RWPE1 (cell line): Measurements from ENCODE around the gene BNIPL.

Experiments
- CTCF ChIA-PET: fragments of 350-600 bp; sonication (Branson Sonifier 250); formaldehyde crosslinking; extraction: SDS; loops from one replicate; lab custom pipeline; 2021; lab: Yijun Ruan, JAX
- POLR2A ChIA-PET: fragments of 400-600 bp; formaldehyde crosslinking; extraction: SDS; loops from one replicate; lab custom pipeline; 2020; ENCODE audit warnings: antibody characterized with exemption; ENCODE audit not compliant: low non-redundant PET; lab: Yijun Ruan, JAX
- DNase-seq: peaks from one replicate; pipeline ENCODE4 v3.0.0; 2012; ENCODE audit warnings: low spot score
- H3K27ac ChIP-seq: fragments of 450-650 bp; 2 replicates; pipeline ENCODE4 v1.5.1; 2017
- TF ChIP-seq, protein P1 (sequence below): fragments of 450-650 bp; conservative IDR thresholded peaks from 2 replicates; pipeline ENCODE4 v1.5.1; 2017; ENCODE audit warnings: low read depth, mild to moderate bottlenecking

BNIPL gene

DNA sequence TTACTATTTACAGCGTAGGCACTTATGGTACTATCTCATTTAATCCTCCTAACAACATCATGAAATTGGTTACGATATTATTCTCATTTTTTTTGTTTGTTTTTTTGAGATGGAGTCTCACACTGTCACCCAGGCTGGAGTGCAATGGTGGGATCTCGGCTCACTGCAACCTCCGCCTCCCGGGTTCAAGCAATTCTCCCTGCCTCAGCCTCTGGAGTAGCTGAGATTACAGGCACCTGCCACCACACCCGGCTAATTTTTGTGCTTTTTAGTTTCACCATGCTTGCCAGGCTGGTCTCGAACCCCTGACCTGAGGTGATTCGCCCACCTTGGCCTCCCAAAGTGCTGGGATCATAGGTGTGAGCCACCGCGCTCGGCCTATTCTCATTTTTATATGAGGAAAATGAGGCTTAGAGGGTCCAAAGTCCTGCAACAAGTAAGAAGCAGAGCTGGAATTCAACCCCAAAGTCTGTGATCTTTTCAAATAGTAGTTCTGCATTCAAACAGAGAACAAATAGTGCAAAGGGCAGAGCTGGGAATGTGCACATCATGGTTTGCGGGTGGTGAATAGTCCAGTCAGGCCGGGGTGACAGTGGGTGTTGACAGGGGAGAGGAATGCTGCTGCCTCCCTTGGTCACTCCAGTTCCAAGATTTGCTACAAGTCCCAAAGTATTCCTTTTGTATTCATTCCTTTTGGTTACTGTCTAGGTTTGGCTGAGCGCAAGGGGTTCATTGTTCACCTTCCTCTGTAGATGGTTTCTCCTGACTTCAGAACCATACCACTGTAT, 23.5 kb upstream of the BNIPL start:
- DNase-seq: no peak
- ChIA-PET POLR2A (no interaction called here), CTCF (interaction anchor here (0.6 to 0.9 kb wide), 2 partner anchors 11 to 17 kb away, joined by 4 read pairs; no protein-coding TSS in a partner anchor)
- TF ChIP-seq, protein P1, sequence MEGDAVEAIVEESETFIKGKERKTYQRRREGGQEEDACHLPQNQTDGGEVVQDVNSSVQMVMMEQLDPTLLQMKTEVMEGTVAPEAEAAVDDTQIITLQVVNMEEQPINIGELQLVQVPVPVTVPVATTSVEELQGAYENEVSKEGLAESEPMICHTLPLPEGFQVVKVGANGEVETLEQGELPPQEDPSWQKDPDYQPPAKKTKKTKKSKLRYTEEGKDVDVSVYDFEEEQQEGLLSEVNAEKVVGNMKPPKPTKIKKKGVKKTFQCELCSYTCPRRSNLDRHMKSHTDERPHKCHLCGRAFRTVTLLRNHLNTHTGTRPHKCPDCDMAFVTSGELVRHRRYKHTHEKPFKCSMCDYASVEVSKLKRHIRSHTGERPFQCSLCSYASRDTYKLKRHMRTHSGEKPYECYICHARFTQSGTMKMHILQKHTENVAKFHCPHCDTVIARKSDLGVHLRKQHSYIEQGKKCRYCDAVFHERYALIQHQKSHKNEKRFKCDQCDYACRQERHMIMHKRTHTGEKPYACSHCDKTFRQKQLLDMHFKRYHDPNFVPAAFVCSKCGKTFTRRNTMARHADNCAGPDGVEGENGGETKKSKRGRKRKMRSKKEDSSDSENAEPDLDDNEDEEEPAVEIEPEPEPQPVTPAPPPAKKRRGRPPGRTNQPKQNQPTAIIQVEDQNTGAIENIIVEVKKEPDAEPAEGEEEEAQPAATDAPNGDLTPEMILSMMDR: no peak
- no peak overlapping the region for H3K27ac ChIP-seq

DNA sequence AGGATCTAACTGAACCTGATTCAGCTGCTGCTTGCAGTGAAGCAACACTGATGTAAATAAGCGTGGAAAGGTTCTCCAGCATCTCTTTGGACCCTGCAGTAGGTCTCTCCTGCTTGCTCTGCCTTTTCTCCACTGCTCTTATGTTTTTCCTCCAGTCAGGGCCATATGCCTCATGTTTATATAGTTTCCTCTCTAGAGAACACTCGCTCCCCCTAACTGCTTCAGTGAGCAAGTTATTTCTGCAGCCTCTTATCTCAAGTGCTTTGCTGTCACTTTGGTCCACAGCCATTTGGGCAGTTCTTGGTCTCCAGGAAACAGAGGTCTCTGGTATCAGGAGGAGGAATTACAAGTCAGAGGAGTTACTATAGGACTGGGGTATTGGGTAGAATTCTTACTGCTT, 22.9 kb upstream of the BNIPL start:
- DNase-seq: no peak
- H3K27ac ChIP-seq: no peak overlapping the region
- ChIA-PET POLR2A (no interaction called here), CTCF (no interaction called here)
- TF ChIP-seq, protein P1: no peak

DNA sequence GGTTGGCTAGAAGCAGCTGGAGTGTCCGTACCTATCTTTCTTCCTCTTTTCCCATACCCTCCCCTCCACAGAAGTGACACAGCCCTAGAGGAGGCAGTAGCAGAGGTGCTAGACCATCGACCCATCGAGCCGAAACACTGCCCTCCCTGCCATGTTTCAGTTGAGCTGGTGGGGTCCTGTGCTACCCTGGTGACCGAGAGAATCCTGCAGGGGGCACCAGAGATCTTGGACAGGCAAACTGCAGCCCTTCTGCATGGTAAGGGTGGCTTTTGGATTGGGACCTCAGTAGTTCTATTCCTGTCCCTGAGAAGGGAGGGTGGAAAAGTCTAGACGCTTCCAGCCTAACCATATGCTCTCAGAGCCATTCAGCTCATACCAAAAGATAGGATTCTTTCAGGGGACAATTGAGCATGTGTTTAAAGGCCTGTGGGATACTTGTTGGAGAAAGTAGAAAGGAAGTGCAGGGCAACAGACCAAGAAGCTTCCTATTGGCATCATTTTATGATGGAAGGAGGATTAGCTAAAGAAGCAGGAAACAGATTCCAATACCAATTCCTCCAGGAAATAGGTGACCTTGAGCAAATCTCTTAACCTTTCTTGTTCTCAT, 11.7 kb upstream of the BNIPL start:
- DNase-seq: peak; percentile 53
- TF ChIP-seq, protein P1: peak; percentile 57
- CTCF ChIA-PET: interaction anchor here (0.6 to 1.2 kb wide), 8 partner anchors 12 to 362 kb away, joined by 3 to 7 read pairs (median 4); partner anchors contain the start of gene BNIPL
- POLR2A ChIA-PET: no interaction called here
- H3K27ac ChIP-seq: no peak overlapping the region

DNA sequence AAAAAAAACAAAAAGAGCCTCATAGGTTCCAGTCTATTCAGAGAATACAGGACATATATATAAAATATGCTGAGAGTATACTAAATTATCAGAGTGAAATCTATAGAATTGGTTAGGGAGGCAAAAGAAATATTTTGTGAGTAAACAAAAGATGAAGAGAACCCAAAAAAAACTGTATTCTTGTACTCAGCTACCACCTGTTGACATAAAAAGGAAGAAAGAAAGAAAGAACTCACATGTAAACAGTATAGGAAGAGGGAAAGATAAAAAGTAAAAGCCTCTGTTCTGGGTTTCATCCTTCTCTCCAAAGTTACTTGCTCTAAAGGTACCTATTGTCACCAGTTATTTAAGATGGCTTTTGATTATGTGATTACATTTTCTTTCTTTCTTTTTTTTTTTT, 9.9 kb upstream of the BNIPL start:
- TF ChIP-seq, protein P1: no peak
- CTCF ChIA-PET: no interaction called here
- DNase-seq: no peak
- POLR2A ChIA-PET: interaction anchor here (0.7 kb wide), 1 partner anchor 110 kb away, joined by 3 read pairs; no protein-coding TSS in a partner anchor
- no peak overlapping the region for H3K27ac ChIP-seq

DNA sequence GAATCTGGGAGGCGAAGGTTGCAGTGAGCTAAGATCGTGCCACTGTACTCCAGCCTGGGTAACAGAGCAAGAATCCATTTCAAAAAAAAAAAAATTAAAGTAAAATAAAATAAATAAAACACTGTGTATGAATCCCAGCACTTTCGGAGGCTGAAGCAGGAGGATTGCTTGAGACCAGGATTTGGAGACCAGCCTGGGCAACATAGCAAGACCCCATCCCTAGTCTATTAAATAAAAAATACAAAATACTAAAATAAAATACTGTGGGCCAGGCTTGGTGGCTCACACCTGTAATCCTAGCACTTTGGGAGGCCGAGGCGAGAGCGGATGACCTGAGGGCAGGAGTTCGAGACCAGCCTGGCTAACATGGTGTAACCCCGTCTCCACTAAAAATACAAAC, 4.2 kb upstream of the BNIPL start:
- POLR2A ChIA-PET: no interaction called here
- DNase-seq: no peak
- H3K27ac ChIP-seq: no peak overlapping the region
- CTCF ChIA-PET: interaction anchor here (1.3 kb wide), 1 partner anchor 16 kb away, joined by 4 read pairs; no protein-coding TSS in a partner anchor
- TF ChIP-seq, protein P1: no peak

DNA sequence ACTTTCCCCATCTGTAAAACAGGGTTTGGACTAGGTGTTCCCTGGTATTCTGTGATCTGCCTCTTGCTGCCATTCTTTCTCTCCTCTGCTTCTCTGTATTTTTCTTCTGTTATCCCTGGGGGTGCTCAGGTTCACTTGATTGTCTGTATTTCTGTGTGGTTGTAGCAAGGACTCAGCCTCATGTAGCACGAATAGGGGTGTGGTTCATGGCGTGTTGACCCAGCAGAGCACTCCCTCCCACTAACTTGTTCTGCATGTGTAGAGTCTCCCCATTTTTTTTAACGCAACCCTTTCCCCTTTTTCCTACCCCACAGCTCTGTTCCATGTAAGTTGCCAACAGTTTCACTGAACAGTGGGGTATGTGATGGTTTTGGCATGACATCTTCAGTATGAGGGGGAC, 1.2 kb upstream of the BNIPL start:
- CTCF ChIA-PET: interaction anchor here (0.6 kb wide), 2 partner anchors 39 to 121 kb away, joined by 3 to 4 read pairs; no protein-coding TSS in a partner anchor
- TF ChIP-seq, protein P1: no peak
- DNase-seq: no peak
- POLR2A ChIA-PET: no interaction called here
- no peak overlapping the region for H3K27ac ChIP-seq
